H9 (cell line): ENCODE measurements around the gene ZNF775. TPM values are rescaled to one million over a fixed set of nuclear protein-coding genes. Genes with fewer than 3 reads are reported as not detected.

Experiments
- DNase-seq: peaks from one replicate; pipeline ENCODE4 v3.0.0-alpha.2; 2017
- H2AFZ ChIP-seq: one replicate; pipeline ENCODE4 v1.6.1; 2013; ENCODE audit warnings: mild to moderate bottlenecking, low read length, control low read depth, moderate library complexity
- H2AK5ac ChIP-seq: 2 replicates; pipeline ENCODE4 v1.6.1; 2013; ENCODE audit warnings: low read length, control low read depth, mixed read lengths; ENCODE audit not compliant: insufficient read length
- H2BK120ac ChIP-seq: one replicate; pipeline ENCODE4 v1.6.1; 2013; ENCODE audit warnings: low read depth, mild to moderate bottlenecking, low read length, control low read depth, inconsistent platforms; ENCODE audit not compliant: poor library complexity, severe bottlenecking
- H2BK12ac ChIP-seq: 2 replicates; pipeline ENCODE4 v1.6.1; 2013; ENCODE audit warnings: low read length, control low read depth, mixed read lengths, low read depth; ENCODE audit not compliant: insufficient read length
- H2BK15ac ChIP-seq: 2 replicates; pipeline ENCODE4 v1.6.1; 2013; ENCODE audit warnings: low read depth, low read length, control low read depth
- H2BK20ac ChIP-seq: one replicate; pipeline ENCODE4 v1.6.1; 2013; ENCODE audit warnings: low read depth, mild to moderate bottlenecking, low read length, control low read depth, inconsistent platforms; ENCODE audit not compliant: poor library complexity, severe bottlenecking
- H2BK5ac ChIP-seq: 2 replicates; pipeline ENCODE4 v1.6.1; 2013; ENCODE audit warnings: low read length, control low read depth, mixed read lengths; ENCODE audit not compliant: insufficient read length
- H3K14ac ChIP-seq: 2 replicates; pipeline ENCODE4 v1.6.1; 2013; ENCODE audit warnings: low read length, control low read depth; ENCODE audit not compliant: insufficient read depth
- H3K18ac ChIP-seq: 2 replicates; pipeline ENCODE4 v1.6.1; 2013; ENCODE audit warnings: low read depth, mild to moderate bottlenecking, mixed read lengths, low read length, control low read depth; ENCODE audit not compliant: insufficient read length
- H3K23ac ChIP-seq: 2 replicates; pipeline ENCODE4 v1.6.1; 2013; ENCODE audit warnings: low read length, control low read depth, mixed read lengths, low read depth; ENCODE audit not compliant: insufficient read length
- H3K23me2 ChIP-seq: 2 replicates; pipeline ENCODE4 v1.6.1; 2013; ENCODE audit warnings: low read depth, mild to moderate bottlenecking, mixed read lengths, low read length, control low read depth; ENCODE audit not compliant: insufficient read length, poor library complexity, severe bottlenecking
- H3K27ac ChIP-seq: 2 replicates; pipeline ENCODE4 v1.5.1; 2013; ENCODE audit warnings: low read length, control low read depth, mixed read lengths, low read depth; ENCODE audit not compliant: insufficient read length
- H3K27me3 ChIP-seq: 2 replicates; pipeline ENCODE4 v1.6.1; 2013; ENCODE audit warnings: low read length, control low read depth, inconsistent platforms; ENCODE audit not compliant: insufficient read depth
- H3K4ac ChIP-seq: 2 replicates; pipeline ENCODE4 v1.6.1; 2013; ENCODE audit warnings: low read depth, mild to moderate bottlenecking, control low read depth, inconsistent platforms, low read length, moderate library complexity
- H3K4me1 ChIP-seq: 2 replicates; pipeline ENCODE4 v1.6.1; 2013; ENCODE audit warnings: low read length, control low read depth, inconsistent platforms; ENCODE audit not compliant: insufficient read depth
- H3K4me2 ChIP-seq: 2 replicates; pipeline ENCODE4 v1.6.1; 2013; ENCODE audit warnings: low read length, control low read depth, mixed read lengths; ENCODE audit not compliant: insufficient read length, insufficient read depth
- H3K56ac ChIP-seq: 2 replicates; pipeline ENCODE4 v1.6.1; 2013; ENCODE audit warnings: low read depth, mild to moderate bottlenecking, mixed read lengths, low read length, control low read depth; ENCODE audit not compliant: insufficient read length
- H3K79me1 ChIP-seq: 2 replicates; pipeline ENCODE4 v1.6.1; 2013; ENCODE audit warnings: low read depth, mild to moderate bottlenecking, moderate library complexity, low read length, control low read depth, inconsistent platforms; ENCODE audit not compliant: insufficient read depth, poor library complexity, severe bottlenecking
- H3K79me2 ChIP-seq: 2 replicates; pipeline ENCODE4 v1.6.1; 2013; ENCODE audit warnings: low read length, control low read depth, inconsistent platforms; ENCODE audit not compliant: insufficient read depth
- H3K9ac ChIP-seq: 2 replicates; pipeline ENCODE4 v1.6.1; 2013; ENCODE audit warnings: low read length, control low read depth, mixed read lengths; ENCODE audit not compliant: insufficient read length; ENCODE audit errors: extremely low read depth
- H3K9me3 ChIP-seq: one replicate; pipeline ENCODE4 v1.6.1; 2013; ENCODE audit warnings: low read depth, low read length, inconsistent platforms; ENCODE audit not compliant: control insufficient read depth
- H3T11ph ChIP-seq: one replicate; pipeline ENCODE4 v1.6.1; 2013; ENCODE audit warnings: mild to moderate bottlenecking, low read length, control low read depth, inconsistent platforms
- H4K20me1 ChIP-seq: one replicate; pipeline ENCODE4 v1.6.1; 2013; ENCODE audit not compliant: control insufficient read depth, insufficient read length, insufficient read depth
- H4K5ac ChIP-seq: 2 replicates; pipeline ENCODE4 v1.6.1; 2013; ENCODE audit warnings: low read depth, mild to moderate bottlenecking, mixed read lengths, low read length, control low read depth; ENCODE audit not compliant: insufficient read length
- H4K8ac ChIP-seq: replicated peaks from 2 replicates; pipeline ENCODE4 v1.6.1; 2013; ENCODE audit warnings: low read length, control low read depth, mixed read lengths, low read depth; ENCODE audit not compliant: insufficient read length
- H4K91ac ChIP-seq: 2 replicates; pipeline ENCODE4 v1.6.1; 2013; ENCODE audit warnings: low read depth, mild to moderate bottlenecking, moderate library complexity, mixed read lengths, low read length, control low read depth; ENCODE audit not compliant: insufficient read length
- H3K27ac Mint-ChIP-seq, 3 experiments: 2 replicates in 2 of 3; 3 replicates in 1 of 3; pipeline ENCODE4 v1.8.0; 2020 to 2021; ENCODE audit warnings: mixed read lengths in 3 of 3, mild to moderate bottlenecking in 1 of 3, moderate library complexity in 1 of 3
- H3K27me3 Mint-ChIP-seq: 2 replicates; pipeline ENCODE4 v1.8.0; 2021; ENCODE audit warnings: low read depth, mild to moderate bottlenecking, moderate library complexity, mixed read lengths
- H3K36me3 Mint-ChIP-seq, 3 experiments: 2 replicates in 2 of 3; 3 replicates in 1 of 3; pipeline ENCODE4 v1.8.0; 2020 to 2021; ENCODE audit warnings: low read depth in 3 of 3, mixed read lengths in 3 of 3; ENCODE audit not compliant: insufficient read depth in 1 of 3
- H3K4me1 Mint-ChIP-seq, 2 experiments: 2 replicates each; pipeline ENCODE4 v1.8.0; 2020; ENCODE audit warnings: mixed read lengths in 2 of 2
- H3K4me3 Mint-ChIP-seq, 2 experiments: 2 replicates in 1 of 2; 3 replicates in 1 of 2; pipeline ENCODE4 v1.8.0; 2020 to 2021; ENCODE audit warnings: mild to moderate bottlenecking in 2 of 2, mixed read lengths in 2 of 2, moderate library complexity in 1 of 2
- H3K9me3 Mint-ChIP-seq, 2 experiments: 2 replicates in 1 of 2; 3 replicates in 1 of 2; pipeline ENCODE4 v1.8.0; 2020; ENCODE audit warnings: mild to moderate bottlenecking in 2 of 2, mixed read lengths in 2 of 2, moderate library complexity in 1 of 2
- WGBS: extraction: QIAGEN DNeasy Blood & Tissue Kit; methylation state at CpG from one replicate; pipeline ENCODE4 v1.1.7; 2013; ENCODE audit warnings: missing lambda C conversion rate, low lambda C conversion rate, mixed read lengths; ENCODE audit not compliant: insufficient read length; ENCODE audit errors: extremely low coverage; 5-methylcytosine and 5-hydroxymethylcytosine counted together
- total RNA-seq: library from RNA; stranded (reverse); gene quantifications from 2 replicates; pipeline ENCODE4 v1.2.1, GENCODE V29; 2021
- TF ChIP-seq, protein P1 (sequence below): fragments of 200-600 bp; sonication (generic); conservative IDR thresholded peaks from 3 replicates; pipeline ENCODE4 v1.8.0; 2021; ENCODE audit warnings: antibody characterized with exemption, mild to moderate bottlenecking

ZNF775 gene
- total RNA-seq, 1 experiment from 2014 or later = 10.5 TPM

DNA sequence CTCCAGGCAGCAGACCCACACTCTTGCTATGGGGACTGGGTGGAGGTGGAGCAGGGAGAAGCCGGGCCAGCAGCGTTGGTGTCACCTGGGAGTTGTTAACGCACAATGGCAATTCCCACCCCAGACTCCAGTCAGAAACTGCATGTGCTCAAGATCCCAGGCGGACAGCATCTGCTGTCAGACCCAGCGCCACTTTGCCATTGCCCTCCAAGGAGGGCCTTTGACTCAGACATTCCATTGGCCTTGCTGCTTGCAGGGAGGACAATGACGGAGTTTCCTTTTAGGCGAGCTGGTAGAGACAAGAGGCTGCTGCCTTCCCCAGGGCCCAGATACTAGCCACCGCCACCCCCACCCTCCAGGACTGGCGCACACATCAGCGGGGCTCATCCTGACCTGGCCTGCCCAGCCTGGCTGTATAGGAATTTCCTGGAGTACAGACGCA, 34.5 kb downstream of the ZNF775 start:
- Histone ChIP-seq H3K4ac (no peak overlapping the region), H4K5ac (no peak overlapping the region), H3K4me2 (no peak overlapping the region), H3K79me2 (no peaks in the 10 kb centered on the region), H2BK15ac (no peak overlapping the region), H2BK5ac (no peak overlapping the region), H2AFZ (no peak overlapping the region), H3T11ph (no peak overlapping the region), H3K14ac (no peak overlapping the region; the same call in 1 of the 2 replicates), H3K27me3 (no peaks in the 10 kb centered on the region), H3K27ac (no peak overlapping the region), H3K79me1 (no peaks in the 10 kb centered on the region), H2BK120ac (no peak overlapping the region), H4K20me1 (no peaks in the 10 kb centered on the region), H3K23me2 (no peaks in the 10 kb centered on the region), H2BK12ac (no peak overlapping the region), H4K91ac (no peak overlapping the region), H3K9me3 (no peaks in the 10 kb centered on the region), H3K56ac (no peak overlapping the region), H3K9ac (no peak overlapping the region), H3K4me1 (no peaks in the 10 kb centered on the region), H3K18ac (no peak overlapping the region), H2BK20ac (no peak overlapping the region), H3K23ac (no peak overlapping the region), H4K8ac (no peak overlapping the region), H2AK5ac (no peak overlapping the region)
- peaks cover 9 to 38% (median 36%) of the 10 kb centered on the region in 3 experiments; a peak in 6 of 7 replicates for H3K36me3 Mint-ChIP-seq
- DNase-seq = peak; percentile 27
- no CpG with 5 or more reads among the region's 11 CpGs for WGBS
- peak overlapping the region in 1 of 3 experiments; percentile 22; a peak in 2 of 7 replicates for H3K27ac Mint-ChIP-seq
- no peaks in the 10 kb centered on the region; the same call in 1 of the 2 replicates for H3K27me3 Mint-ChIP-seq
- no peaks in the 10 kb centered on the region; a peak in 2 of 5 replicates for H3K9me3 Mint-ChIP-seq
- TF ChIP-seq, protein P1, sequence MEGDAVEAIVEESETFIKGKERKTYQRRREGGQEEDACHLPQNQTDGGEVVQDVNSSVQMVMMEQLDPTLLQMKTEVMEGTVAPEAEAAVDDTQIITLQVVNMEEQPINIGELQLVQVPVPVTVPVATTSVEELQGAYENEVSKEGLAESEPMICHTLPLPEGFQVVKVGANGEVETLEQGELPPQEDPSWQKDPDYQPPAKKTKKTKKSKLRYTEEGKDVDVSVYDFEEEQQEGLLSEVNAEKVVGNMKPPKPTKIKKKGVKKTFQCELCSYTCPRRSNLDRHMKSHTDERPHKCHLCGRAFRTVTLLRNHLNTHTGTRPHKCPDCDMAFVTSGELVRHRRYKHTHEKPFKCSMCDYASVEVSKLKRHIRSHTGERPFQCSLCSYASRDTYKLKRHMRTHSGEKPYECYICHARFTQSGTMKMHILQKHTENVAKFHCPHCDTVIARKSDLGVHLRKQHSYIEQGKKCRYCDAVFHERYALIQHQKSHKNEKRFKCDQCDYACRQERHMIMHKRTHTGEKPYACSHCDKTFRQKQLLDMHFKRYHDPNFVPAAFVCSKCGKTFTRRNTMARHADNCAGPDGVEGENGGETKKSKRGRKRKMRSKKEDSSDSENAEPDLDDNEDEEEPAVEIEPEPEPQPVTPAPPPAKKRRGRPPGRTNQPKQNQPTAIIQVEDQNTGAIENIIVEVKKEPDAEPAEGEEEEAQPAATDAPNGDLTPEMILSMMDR = no peak
- H3K4me1 Mint-ChIP-seq = peaks cover 10 to 23% of the 10 kb centered on the region in 2 experiments
- no peak overlapping the region for H3K4me3 Mint-ChIP-seq
